ENCODE results near the gene SPOP. TPM values are rescaled to one million over a fixed set of nuclear protein-coding genes. Genes with fewer than 3 reads are reported as not detected.

The SPOP gene
- total and polyA plus RNA-seq, 2 experiments from 2014 or later, result 13.9 to 18.6 TPM

DNA sequence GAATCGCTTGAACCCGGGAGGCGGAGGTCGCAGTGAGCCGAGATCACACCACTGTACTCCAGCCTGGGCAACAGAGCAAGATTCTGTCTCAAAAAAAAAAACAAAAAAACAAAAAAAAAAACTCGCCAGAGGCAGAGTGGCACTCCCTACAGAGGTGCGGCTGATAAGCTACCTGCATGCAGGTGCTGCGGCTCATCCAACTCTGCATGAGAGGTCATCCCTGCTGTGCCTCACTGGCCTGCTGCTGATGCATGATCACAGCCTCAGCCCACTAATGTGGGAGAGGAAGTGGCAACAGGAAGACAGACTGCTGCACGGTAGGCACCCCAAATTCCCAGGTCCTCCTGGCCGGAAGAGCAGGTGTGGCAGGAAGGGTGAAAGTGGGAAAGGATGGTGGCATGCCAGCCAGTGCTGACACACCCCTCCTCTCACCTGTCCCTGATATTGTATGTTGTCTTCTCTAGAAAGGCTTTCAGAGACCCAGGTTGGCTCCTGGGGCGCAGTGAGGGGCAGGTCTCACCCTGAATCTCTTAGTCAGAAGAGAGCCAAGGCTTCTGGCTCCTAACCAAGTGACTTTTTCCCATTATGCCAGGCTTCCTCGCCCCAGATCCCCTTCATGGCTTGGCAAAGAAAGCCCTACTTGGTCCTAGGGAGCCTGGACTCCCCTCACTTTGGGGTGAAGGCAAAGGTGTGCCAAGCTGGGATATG, 90.4 kb downstream of the SPOP start:
- H4K20me1 ChIP-seq (replicated peaks; ENCODE audit: insufficient read depth), result no peaks in the 10 kb centered on the region
- no peaks in the 10 kb centered on the region for H3K9me3 Mint-ChIP-seq
- H3K4me1 ChIP-seq (ENCODE audit: insufficient read depth), result no peaks in the 10 kb centered on the region
- no peak overlapping the region for H3K4me3 ChIP-seq
- H3K36me3 ChIP-seq (ENCODE audit: insufficient read depth), result no peaks in the 10 kb centered on the region
- H3K4me3 Mint-ChIP-seq, result no peak overlapping the region
- no peak overlapping the region for H3K27ac ChIP-seq (ENCODE audit: low read depth)
- no peaks in the 10 kb centered on the region for H3K9me2 ChIP-seq (ENCODE audit: insufficient read depth)
- no peaks in the 10 kb centered on the region for H3K79me2 ChIP-seq (replicated peaks; ENCODE audit: insufficient read depth)
- 0 out of 2 replicates have a peak, but pooled peaks cover 3% of the 10 kb centered on the region for H3F3A ChIP-seq (replicated peaks; ENCODE audit: low read depth)
- no peaks in the 10 kb centered on the region; the same call in 2 of the 3 replicates for H3K36me3 Mint-ChIP-seq (ENCODE audit: low read depth)
- H3K4me2 ChIP-seq, result no peak overlapping the region
- ATAC-seq (no peak), DNase-seq (ENCODE audit: low spot score) (no peak)
- no peak for TF ChIP-seq EZH2 (IDR thresholded peaks at IDR 0.05; ENCODE audit: low read depth, unreplicated experiment)
- no peak for TF ChIP-seq ZNF331 (CRISPR knock-in tag; IDR thresholded peaks at IDR 0.05; ENCODE audit: low read depth)
- no peak for TF ChIP-seq ZNF114 (CRISPR knock-in tag; IDR thresholded peaks at IDR 0.05)
- TF ChIP-seq, protein P1, sequence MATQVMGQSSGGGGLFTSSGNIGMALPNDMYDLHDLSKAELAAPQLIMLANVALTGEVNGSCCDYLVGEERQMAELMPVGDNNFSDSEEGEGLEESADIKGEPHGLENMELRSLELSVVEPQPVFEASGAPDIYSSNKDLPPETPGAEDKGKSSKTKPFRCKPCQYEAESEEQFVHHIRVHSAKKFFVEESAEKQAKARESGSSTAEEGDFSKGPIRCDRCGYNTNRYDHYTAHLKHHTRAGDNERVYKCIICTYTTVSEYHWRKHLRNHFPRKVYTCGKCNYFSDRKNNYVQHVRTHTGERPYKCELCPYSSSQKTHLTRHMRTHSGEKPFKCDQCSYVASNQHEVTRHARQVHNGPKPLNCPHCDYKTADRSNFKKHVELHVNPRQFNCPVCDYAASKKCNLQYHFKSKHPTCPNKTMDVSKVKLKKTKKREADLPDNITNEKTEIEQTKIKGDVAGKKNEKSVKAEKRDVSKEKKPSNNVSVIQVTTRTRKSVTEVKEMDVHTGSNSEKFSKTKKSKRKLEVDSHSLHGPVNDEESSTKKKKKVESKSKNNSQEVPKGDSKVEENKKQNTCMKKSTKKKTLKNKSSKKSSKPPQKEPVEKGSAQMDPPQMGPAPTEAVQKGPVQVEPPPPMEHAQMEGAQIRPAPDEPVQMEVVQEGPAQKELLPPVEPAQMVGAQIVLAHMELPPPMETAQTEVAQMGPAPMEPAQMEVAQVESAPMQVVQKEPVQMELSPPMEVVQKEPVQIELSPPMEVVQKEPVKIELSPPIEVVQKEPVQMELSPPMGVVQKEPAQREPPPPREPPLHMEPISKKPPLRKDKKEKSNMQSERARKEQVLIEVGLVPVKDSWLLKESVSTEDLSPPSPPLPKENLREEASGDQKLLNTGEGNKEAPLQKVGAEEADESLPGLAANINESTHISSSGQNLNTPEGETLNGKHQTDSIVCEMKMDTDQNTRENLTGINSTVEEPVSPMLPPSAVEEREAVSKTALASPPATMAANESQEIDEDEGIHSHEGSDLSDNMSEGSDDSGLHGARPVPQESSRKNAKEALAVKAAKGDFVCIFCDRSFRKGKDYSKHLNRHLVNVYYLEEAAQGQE (IDR thresholded peaks at IDR 0.05; ENCODE audit: unreplicated experiment), result no peak
- no peak for TF ChIP-seq JUNB (IDR thresholded peaks at IDR 0.05; ENCODE audit: unreplicated experiment)
- TF ChIP-seq, protein P2, sequence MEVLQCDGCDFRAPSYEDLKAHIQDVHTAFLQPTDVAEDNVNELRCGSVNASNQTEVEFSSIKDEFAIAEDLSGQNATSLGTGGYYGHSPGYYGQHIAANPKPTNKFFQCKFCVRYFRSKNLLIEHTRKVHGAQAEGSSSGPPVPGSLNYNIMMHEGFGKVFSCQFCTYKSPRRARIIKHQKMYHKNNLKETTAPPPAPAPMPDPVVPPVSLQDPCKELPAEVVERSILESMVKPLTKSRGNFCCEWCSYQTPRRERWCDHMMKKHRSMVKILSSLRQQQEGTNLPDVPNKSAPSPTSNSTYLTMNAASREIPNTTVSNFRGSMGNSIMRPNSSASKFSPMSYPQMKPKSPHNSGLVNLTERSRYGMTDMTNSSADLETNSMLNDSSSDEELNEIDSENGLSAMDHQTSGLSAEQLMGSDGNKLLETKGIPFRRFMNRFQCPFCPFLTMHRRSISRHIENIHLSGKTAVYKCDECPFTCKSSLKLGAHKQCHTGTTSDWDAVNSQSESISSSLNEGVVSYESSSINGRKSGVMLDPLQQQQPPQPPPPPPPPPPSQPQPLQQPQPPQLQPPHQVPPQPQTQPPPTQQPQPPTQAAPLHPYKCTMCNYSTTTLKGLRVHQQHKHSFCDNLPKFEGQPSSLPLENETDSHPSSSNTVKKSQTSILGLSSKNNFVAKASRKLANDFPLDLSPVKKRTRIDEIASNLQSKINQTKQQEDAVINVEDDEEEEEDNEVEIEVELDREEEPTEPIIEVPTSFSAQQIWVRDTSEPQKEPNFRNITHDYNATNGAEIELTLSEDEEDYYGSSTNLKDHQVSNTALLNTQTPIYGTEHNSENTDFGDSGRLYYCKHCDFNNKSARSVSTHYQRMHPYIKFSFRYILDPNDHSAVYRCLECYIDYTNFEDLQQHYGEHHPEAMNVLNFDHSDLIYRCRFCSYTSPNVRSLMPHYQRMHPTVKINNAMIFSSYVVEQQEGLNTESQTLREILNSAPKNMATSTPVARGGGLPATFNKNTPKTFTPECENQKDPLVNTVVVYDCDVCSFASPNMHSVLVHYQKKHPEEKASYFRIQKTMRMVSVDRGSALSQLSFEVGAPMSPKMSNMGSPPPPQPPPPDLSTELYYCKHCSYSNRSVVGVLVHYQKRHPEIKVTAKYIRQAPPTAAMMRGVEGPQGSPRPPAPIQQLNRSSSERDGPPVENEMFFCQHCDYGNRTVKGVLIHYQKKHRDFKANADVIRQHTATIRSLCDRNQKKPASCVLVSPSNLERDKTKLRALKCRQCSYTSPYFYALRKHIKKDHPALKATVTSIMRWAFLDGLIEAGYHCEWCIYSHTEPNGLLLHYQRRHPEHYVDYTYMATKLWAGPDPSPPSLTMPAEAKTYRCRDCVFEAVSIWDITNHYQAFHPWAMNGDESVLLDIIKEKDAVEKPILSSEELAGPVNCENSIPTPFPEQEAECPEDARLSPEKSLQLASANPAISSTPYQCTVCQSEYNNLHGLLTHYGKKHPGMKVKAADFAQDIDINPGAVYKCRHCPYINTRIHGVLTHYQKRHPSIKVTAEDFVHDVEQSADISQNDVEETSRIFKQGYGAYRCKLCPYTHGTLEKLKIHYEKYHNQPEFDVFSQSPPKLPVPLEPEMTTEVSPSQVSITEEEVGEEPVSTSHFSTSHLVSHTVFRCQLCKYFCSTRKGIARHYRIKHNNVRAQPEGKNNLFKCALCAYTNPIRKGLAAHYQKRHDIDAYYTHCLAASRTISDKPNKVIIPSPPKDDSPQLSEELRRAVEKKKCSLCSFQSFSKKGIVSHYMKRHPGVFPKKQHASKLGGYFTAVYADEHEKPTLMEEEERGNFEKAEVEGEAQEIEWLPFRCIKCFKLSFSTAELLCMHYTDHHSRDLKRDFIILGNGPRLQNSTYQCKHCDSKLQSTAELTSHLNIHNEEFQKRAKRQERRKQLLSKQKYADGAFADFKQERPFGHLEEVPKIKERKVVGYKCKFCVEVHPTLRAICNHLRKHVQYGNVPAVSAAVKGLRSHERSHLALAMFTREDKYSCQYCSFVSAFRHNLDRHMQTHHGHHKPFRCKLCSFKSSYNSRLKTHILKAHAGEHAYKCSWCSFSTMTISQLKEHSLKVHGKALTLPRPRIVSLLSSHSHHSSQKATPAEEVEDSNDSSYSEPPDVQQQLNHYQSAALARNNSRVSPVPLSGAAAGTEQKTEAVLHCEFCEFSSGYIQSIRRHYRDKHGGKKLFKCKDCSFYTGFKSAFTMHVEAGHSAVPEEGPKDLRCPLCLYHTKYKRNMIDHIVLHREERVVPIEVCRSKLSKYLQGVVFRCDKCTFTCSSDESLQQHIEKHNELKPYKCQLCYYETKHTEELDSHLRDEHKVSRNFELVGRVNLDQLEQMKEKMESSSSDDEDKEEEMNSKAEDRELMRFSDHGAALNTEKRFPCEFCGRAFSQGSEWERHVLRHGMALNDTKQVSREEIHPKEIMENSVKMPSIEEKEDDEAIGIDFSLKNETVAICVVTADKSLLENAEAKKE (CRISPR knock-in tag; IDR thresholded peaks at IDR 0.05), result no peak
- no peak for TF ChIP-seq NANOG (IDR thresholded peaks at IDR 0.05; ENCODE audit: borderline replicate concordance)
- TF ChIP-seq CREB1 (CRISPR knock-in tag; IDR thresholded peaks at IDR 0.05; ENCODE audit: low read depth), result no peak
- no peak for TF ChIP-seq POLR2AphosphoS5 (IDR thresholded peaks at IDR 0.05; ENCODE audit: low read depth)
- TF ChIP-seq STAT1 (IDR thresholded peaks at IDR 0.05; ENCODE audit: unreplicated experiment), result no peak
- TF ChIP-seq, protein P3, sequence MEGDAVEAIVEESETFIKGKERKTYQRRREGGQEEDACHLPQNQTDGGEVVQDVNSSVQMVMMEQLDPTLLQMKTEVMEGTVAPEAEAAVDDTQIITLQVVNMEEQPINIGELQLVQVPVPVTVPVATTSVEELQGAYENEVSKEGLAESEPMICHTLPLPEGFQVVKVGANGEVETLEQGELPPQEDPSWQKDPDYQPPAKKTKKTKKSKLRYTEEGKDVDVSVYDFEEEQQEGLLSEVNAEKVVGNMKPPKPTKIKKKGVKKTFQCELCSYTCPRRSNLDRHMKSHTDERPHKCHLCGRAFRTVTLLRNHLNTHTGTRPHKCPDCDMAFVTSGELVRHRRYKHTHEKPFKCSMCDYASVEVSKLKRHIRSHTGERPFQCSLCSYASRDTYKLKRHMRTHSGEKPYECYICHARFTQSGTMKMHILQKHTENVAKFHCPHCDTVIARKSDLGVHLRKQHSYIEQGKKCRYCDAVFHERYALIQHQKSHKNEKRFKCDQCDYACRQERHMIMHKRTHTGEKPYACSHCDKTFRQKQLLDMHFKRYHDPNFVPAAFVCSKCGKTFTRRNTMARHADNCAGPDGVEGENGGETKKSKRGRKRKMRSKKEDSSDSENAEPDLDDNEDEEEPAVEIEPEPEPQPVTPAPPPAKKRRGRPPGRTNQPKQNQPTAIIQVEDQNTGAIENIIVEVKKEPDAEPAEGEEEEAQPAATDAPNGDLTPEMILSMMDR (conservative IDR thresholded peaks at IDR 0.05; ENCODE audit: low read depth in 2 of 2), result no peak
- TF ChIP-seq, protein P4, sequence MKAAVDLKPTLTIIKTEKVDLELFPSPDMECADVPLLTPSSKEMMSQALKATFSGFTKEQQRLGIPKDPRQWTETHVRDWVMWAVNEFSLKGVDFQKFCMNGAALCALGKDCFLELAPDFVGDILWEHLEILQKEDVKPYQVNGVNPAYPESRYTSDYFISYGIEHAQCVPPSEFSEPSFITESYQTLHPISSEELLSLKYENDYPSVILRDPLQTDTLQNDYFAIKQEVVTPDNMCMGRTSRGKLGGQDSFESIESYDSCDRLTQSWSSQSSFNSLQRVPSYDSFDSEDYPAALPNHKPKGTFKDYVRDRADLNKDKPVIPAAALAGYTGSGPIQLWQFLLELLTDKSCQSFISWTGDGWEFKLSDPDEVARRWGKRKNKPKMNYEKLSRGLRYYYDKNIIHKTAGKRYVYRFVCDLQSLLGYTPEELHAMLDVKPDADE (IDR thresholded peaks at IDR 0.05), result no peak
- TF ChIP-seq EZH2phosphoT487 (IDR thresholded peaks at IDR 0.05; ENCODE audit: unreplicated experiment), result no peak
- H3K4me1 Mint-ChIP-seq, result peaks cover 12% of the 10 kb centered on the region; the same call in 2 of the 3 replicates
- no peak overlapping the region for H3K27ac Mint-ChIP-seq
- H3K27me3 ChIP-seq (ENCODE audit: insufficient read depth), result no peaks in the 10 kb centered on the region
- H3K27me3 Mint-ChIP-seq (ENCODE audit: insufficient read depth, low read depth, poor library complexity), result peaks cover 9% of the 10 kb centered on the region
- no peak overlapping the region for H2AFZ ChIP-seq

Measured in GM23338 (cell line).